Heart left ventricle (tissue), 13 donors: ENCODE measurements around the gene ICAM3.

Experiments used
- POLR2A ChIP-seq, 2 donors: fragments of 450-650 bp; IDR thresholded peaks; one replicate each; pipeline ENCODE4 v1.6.1; 2017; ENCODE audit warnings: antibody characterized with exemption in 2 of 2, mild to moderate bottlenecking in 2 of 2, moderate library complexity in 2 of 2
- TF ChIP-seq, protein P1 (sequence below), 12 donors: fragments of 200-600 bp; sonication (generic) in 4 of 12; IDR thresholded peaks; one replicate each; pipeline versions ENCODE4 v1.5.0 to v1.8.0; 2018 to 2022; ENCODE audit warnings: antibody characterized with exemption in 12 of 12, mild to moderate bottlenecking in 5 of 12
- donor health status: ischemic (EF 13 %, LVEDD 7.1; RV severe dilation, severe dysfunction).
- donor health status: DM: no; HTN: yes; CAD: no.
- donor health status: DM: no; HTN: no; CAD: no.
- donor health status: ischemic (EF 25% LVEDD 6.9; RV normal size, moderate dysfunction).
- donor health status: ischemic (EF 25% LVEDD 5.7; RV mildly dilated, moderate dysfunction).
- donor health status: ischemic (EF 35%, LVEDD 5.7; RV mildly dilated, moderate dysfunction).
- donor health status: nonischemic (EF 11% LVEDD 7.7; RV severe dilation, severe dysfunction).
- donor health status: DM: yes; HTN: yes; CAD: no.
- donor health status: PGD.
- donor health status: ischemic (EF 29% LVEDD 5.4; RV normal size, mild dysfunction).
- donor health status: nonischemic (EF 23%, LVEDD 6.1; RV moderate dilation, normal function).

DNA sequence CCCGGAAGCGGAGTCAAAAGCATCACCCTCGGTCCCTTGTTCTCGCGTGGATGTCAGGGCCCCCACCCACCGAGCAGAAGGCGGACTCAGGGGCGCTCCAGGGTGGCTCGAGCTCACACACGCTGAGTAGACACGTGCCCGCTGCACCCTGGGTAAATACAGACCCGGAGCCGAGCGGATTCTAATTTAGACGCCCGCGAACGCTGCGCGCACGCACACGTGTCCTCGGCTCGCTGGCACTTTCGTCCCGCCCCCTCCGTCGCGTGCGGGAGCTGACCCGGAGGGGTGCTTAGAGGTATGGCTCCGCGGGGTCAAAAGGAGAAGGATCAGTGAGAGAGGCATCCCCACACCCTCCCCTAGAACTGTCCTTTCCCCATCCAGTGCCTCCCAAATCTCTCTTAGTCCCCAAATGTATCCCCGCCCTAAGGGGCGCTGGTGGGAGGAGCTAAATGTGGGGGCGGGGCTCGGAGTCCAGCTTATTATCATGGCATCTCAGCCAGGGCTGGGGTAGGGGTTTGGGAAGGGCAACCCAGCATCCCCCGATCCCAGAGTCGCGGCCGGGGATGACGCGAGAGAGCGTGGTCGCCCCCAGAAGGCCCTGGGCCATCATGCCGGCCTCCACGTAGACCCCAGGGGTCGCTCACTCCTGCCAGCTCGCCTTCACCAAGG is 50.1 kb downstream of the ICAM3 start:
- TF ChIP-seq, protein P1, sequence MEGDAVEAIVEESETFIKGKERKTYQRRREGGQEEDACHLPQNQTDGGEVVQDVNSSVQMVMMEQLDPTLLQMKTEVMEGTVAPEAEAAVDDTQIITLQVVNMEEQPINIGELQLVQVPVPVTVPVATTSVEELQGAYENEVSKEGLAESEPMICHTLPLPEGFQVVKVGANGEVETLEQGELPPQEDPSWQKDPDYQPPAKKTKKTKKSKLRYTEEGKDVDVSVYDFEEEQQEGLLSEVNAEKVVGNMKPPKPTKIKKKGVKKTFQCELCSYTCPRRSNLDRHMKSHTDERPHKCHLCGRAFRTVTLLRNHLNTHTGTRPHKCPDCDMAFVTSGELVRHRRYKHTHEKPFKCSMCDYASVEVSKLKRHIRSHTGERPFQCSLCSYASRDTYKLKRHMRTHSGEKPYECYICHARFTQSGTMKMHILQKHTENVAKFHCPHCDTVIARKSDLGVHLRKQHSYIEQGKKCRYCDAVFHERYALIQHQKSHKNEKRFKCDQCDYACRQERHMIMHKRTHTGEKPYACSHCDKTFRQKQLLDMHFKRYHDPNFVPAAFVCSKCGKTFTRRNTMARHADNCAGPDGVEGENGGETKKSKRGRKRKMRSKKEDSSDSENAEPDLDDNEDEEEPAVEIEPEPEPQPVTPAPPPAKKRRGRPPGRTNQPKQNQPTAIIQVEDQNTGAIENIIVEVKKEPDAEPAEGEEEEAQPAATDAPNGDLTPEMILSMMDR (IDR thresholded peaks at IDR 0.05), result no peak
- no peak for TF ChIP-seq POLR2A (IDR thresholded peaks at IDR 0.05)
